MM.1S (cell line): ENCODE data around the gene PCDHGA7.

Experiments used
- CTCF ChIP-seq: fragments of 300-600 bp; sonication (generic); IDR thresholded peaks from 2 replicates; pipeline ENCODE4 v1.5.1; 2016; ENCODE audit warnings: antibody characterized with exemption, low read length, mixed read lengths
- EZH2 ChIP-seq: fragments of 300-600 bp; sonication (generic); optimal IDR thresholded peaks from 2 replicates; pipeline ENCODE3; 2017; ENCODE audit warnings: low read depth, mild to moderate bottlenecking, antibody characterized with exemption, low read length, mixed read lengths
- EZH2phosphoT487 ChIP-seq: fragments of 300-600 bp; sonication (generic); IDR thresholded peaks from 2 replicates; pipeline ENCODE4 v1.6.1; 2018; ENCODE audit warnings: antibody characterized with exemption, low read length

DNA sequence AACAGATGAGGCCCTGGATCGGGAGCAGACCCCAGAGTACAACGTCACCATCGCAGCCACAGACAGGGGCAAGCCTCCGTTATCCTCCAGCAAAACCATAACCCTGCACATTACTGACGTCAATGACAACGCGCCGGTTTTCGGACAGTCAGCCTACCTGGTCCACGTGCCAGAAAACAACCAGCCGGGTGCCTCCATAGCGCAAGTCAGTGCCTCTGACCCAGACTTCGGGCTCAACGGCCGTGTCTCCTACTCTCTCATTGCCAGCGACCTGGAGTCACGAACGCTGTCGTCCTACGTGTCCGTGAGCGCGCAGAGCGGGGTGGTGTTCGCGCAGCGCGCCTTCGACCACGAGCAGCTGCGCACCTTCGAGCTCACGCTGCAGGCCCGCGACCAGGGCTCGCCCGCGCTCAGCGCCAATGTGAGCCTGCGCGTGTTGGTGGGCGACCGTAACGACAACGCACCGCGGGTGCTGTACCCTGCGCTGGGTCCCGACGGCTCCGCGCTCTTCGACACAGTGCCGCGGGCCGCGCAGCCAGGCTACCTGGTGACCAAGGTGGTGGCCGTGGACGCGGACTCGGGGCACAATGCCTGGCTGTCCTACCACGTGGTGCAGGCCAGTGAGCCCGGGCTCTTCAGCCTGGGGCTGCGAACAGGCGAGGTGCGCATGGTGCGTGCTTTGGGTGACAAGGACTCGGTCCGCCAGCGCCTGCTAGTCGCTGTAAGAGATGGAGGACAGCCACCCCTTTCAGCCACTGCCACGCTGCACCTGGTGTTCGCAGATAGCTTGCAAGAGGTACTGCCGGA is 36.7 kb downstream of the PCDHGA7 start:
- TF ChIP-seq CTCF (no peak), EZH2phosphoT487 (no peak), EZH2 (no peak)
